Amniotic epithelial cell (primary cell): ENCODE data around the gene SYNJ1.
A peak's percentile ranks its signal among the peaks of the same experiment; 100 is the strongest.

Experiments used
- DNase-seq: peaks from one replicate; pipeline ENCODE4 v3.0.0-alpha.2; 2010; ENCODE audit warnings: low read depth

SYNJ1 gene

GRCh38 chr21:32736083-32736482, 8.3 kb upstream of the SYNJ1 start:
- peak; percentile 3 for DNase-seq

GRCh38 chr21:32735524-32735923, 7.7 kb upstream of the SYNJ1 start:
- no peak for DNase-seq

GRCh38 chr21:32733990-32734613, 6.3 kb upstream of the SYNJ1 start:
- DNase-seq = no peak

- DNase-seq = no peak
These were observed 5.5 kb upstream of the SYNJ1 start for GRCh38 chr21:32733356-32733755.

- DNase-seq = no peak
These were observed 4.7 kb upstream of the SYNJ1 start for GRCh38 chr21:32732544-32732943.

- no peak for DNase-seq
These were observed 1.0 kb upstream of the SYNJ1 start for GRCh38 chr21:32728848-32729247.

GRCh38 chr21:32728456-32728839, 635 bp upstream of the SYNJ1 start:
- no peak for DNase-seq

- peak; percentile 16 for DNase-seq
These were observed 750 bp downstream of the SYNJ1 start for GRCh38 chr21:32726839-32727686.

GRCh38 chr21:32719085-32719484, 8.7 kb downstream of the SYNJ1 start:
- DNase-seq = peak; percentile 6

GRCh38 chr21:32717851-32718316, 9.9 kb downstream of the SYNJ1 start:
- peak; percentile 76 for DNase-seq

GRCh38 chr21:32716486-32716885, 11.3 kb downstream of the SYNJ1 start:
- DNase-seq = no peak

- peak; percentile 66 for DNase-seq
These were observed 14.1 kb downstream of the SYNJ1 start for GRCh38 chr21:32713726-32714125.

GRCh38 chr21:32712641-32713040, 15.2 kb downstream of the SYNJ1 start:
- DNase-seq = no peak

GRCh38 chr21:32712043-32712442, 15.8 kb downstream of the SYNJ1 start:
- DNase-seq = no peak

GRCh38 chr21:32710987-32711386, 16.8 kb downstream of the SYNJ1 start:
- no peak for DNase-seq

GRCh38 chr21:32710069-32710784, 17.6 kb downstream of the SYNJ1 start:
- DNase-seq = no peak

GRCh38 chr21:32708069-32708468, 19.7 kb downstream of the SYNJ1 start:
- no peak for DNase-seq

GRCh38 chr21:32705901-32706300, 21.9 kb downstream of the SYNJ1 start:
- DNase-seq = no peak

GRCh38 chr21:32705139-32705538, 22.7 kb downstream of the SYNJ1 start:
- no peak for DNase-seq

GRCh38 chr21:32702702-32703101, 25.1 kb downstream of the SYNJ1 start:
- DNase-seq = peak; percentile 81

GRCh38 chr21:32698971-32699693, 28.7 kb downstream of the SYNJ1 start:
- DNase-seq = peak; percentile 49

- no peak for DNase-seq
These were observed 29.5 kb downstream of the SYNJ1 start for GRCh38 chr21:32698286-32698685.
